ENCODE measurements around the gene TMEM116.
"Not testable (repeated sequence)": the region's sequence is repeated elsewhere in the genome, so short reads cannot be mapped to it uniquely, and the experiment has no call there.

Gene TMEM116

GRCh38 chr12:111975161-111975931, 37.6 kb downstream of the TMEM116 start:
- no peak for DNase-seq

DNA sequence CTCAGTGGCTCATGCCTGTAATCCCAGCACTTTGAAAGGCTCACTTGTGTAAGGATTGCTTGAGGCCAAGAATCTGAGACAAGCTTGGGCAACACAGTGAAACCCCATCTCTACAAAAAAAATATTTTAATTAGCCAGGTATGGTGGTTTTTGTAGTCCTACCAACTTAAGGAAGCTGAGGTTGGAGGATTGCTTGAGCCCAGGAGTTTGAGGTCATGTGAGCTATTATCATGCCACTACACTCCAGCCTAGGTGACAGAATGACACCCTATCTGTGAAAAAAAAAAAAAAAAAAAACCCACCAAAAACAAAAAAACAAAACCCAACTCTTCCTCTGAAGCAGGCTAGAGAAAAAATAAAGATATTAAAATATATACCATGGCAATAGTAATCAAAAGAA, 41.2 kb downstream of the TMEM116 start:
- DNase-seq = no peak

- DNase-seq = no peak
Observed at GRCh38 chr12:111964935-111965334, 48.0 kb downstream of the TMEM116 start.

- not testable (repeated sequence) for DNase-seq
Observed at GRCh38 chr12:111959518-111959917, 53.4 kb downstream of the TMEM116 start.

GRCh38 chr12:111957224-111957623, 55.7 kb downstream of the TMEM116 start:
- not testable (repeated sequence) for DNase-seq

DNA sequence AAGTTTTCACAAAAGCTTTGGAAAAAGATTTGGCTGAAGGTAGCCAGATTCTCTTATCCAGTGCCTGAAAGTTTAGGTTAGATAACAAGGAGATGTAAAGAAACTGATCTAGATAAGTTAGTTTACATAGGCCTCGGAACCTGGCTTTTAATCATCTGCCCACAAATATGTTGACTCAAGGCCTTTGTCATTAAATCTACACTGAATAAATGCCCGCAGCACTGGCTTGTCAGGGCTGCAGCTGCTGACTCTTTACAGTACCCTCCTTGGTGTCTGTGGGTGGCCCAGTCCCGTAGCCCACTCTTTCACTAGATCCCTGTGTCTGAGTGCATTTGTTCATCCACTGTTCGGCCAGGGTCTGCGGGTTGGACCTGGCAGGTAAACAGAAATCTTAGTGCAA, 58.0 kb downstream of the TMEM116 start:
- DNase-seq = no peak

- no peak for DNase-seq
Observed at GRCh38 chr12:111953455-111953854, 59.5 kb downstream of the TMEM116 start.

DNA sequence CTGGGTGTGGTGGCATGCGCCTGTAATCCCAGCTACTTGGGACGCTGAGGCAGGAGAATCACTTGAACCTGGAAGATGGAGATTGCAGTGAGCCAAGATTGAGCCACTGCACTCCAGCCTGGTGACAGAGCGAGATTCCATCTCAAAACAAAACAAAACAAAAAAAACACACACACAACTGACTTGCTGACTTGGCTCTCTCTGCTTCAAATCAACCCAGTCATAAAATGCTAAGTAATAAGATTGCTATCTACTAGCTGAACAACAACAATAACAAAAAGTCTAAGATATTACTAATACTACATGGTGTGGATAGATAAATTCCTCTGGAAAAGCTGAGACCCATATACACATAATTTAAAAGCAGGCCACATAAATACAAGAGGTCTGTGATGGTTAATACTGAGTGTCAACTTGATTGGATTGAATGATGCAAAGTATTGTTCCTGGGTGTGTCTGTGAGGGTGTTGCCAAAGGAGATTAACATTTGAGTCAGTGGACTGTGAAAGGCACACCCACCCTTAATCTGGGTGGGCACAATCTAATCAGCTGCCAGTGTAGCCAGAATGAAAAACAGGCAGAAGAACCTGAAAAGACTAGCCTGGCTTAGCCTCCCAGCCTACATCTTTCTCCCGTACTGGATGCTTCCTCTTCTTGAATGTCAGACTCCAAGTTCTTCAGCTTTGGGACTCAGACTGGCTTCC, 60.7 kb downstream of the TMEM116 start:
- not testable (repeated sequence) for DNase-seq

GRCh38 chr12:111950961-111951676, 61.8 kb downstream of the TMEM116 start:
- not testable (repeated sequence) for DNase-seq

DNA sequence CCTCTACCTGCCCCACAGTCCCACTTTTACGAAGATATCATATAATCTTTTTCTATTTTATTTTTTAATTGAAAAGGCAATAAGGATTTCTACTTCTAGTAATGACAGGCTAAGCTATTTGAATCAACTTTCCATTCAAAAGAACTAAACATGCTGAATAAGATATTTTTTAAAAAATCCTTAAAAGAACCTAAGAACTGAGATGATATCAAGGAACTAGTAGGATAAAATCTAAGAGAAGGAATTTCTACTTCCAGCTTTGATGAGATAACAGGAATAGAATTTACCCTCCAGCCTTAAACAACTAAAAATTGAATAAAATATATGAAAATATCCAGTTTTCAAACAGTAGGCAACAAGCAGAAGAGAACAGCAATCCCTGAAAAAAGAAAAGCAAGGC, 69.0 kb downstream of the TMEM116 start:
- no peak for DNase-seq

- no peak for DNase-seq
Observed at GRCh38 chr12:111942557-111942956, 70.4 kb downstream of the TMEM116 start.

DNA sequence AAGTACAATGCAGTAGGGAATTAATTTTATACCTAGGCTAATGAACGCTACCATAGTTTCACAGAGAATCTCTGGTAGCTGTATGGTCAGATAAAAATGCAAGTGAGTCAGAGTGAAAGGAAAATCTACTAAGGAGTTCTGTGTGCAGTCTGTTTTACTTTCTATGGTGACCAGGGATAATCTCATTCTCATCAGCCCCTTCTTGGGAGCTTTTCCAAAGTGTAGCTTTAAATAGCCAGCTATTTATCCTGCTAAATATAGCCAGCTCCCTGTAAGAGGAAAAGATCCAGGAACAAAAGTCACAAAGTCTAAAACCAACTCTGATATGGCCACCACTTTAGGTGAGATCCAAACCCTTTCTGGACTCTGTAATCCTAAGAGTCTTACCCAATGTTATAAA, 75.5 kb downstream of the TMEM116 start:
- no peak for DNase-seq

DNA sequence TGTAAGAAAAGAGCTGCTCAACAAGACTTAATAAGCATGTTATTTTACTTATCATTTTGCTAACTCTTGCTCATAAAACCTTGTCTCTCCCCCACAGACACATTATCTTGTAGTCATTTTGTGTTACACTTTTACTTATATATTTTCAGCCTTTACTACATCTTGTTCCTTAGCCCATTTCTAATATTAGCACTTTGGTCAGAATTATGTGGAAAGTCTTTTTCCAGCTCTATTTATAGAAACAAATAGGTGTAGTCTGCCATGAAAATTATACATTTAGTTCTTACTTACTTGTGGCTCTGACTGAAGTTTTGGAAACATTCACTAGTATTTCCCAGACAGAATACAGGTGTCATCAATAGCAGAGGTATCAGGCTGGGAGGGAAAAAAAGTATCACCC, 76.1 kb downstream of the TMEM116 start:
- DNase-seq = no peak

DNA sequence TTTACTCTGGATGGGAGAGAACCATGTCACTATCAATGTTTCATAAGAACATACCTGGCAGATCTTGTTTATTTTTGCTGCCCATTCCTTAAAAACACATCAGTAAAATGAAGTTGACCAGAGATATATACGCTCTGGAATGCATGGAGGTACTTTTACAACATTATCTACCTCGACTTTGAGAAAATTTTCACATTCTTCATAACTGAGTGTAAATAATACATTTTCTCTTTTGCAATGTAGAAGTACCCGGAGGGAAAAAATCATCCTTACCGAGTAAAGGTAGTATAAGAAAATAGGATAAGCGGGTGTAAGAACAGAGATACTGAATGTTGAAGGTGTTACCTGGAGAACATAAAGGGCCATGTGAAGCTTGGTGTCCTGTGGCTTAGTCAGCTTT, 80.7 kb downstream of the TMEM116 start:
- DNase-seq = no peak

DNA sequence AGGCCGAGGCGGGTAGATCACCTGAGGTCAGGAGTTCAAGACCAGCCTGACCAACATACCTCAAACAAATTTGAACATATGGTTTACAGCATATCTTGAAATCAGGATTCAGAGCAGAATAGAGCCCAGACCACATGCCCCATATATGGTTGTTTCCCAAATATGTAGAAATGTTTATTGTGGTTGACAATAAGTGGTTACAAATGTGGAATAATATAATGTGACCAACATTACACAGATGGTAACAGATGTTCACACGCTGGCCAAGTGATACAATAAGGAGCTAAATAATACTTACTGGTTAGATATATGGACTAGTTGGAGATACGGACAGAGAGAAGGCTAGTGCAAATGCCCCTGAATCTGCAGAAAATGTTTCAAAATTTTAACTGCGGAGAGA, 85.6 kb downstream of the TMEM116 start:
- DNase-seq = no peak

- DNase-seq = no peak
Observed at GRCh38 chr12:111926631-111927030, 86.3 kb downstream of the TMEM116 start.

GRCh38 chr12:111925171-111925570, 87.8 kb downstream of the TMEM116 start:
- no peak for DNase-seq

GRCh38 chr12:111907740-111908139, 105.2 kb downstream of the TMEM116 start:
- DNase-seq = no peak

DNA sequence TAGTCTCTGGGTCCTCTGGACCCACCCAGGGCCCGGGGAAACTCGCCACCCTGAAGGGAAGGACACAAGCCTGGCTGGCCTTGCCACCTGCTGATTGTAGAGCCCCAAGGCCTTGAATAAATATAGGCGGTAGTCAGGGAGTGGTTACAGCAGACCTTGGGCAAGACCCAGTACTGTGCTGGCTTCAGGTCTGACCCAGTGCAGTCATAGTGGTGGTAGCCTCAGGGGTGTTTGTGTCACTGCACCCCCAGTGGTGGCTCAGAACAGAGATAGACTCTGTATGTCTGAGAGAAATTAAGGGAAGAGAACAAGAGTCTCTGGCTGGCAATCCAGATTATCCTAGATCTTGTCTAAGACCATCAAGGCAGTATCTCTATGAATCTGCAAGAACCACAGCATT, 107.5 kb downstream of the TMEM116 start:
- no peak for DNase-seq

DNA sequence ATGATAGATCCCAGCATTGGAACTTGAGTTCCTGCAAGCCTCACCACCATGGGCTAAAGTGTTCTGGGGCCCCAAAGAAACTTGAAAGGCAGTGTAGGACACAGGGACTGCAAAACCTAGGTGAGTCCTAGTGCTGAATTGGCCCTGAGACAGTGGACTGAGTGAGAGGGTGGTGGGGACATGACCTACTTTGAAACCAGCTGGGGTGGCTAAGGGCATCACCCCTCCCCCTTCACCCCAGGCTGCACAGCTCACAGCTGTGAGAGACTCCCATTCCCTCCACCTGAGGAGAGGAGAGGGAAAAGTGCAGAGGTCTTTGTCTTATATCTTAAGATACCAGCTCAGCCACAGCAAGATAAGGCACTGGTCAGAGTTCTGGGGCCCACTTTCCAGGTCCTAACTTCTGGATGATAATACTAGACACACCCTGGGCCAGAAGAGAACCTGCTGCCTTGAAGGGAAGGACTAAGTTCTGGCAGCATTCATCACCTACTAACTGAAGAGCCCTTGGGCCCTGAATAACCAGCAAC, 108.5 kb downstream of the TMEM116 start:
- DNase-seq = no peak

DNA sequence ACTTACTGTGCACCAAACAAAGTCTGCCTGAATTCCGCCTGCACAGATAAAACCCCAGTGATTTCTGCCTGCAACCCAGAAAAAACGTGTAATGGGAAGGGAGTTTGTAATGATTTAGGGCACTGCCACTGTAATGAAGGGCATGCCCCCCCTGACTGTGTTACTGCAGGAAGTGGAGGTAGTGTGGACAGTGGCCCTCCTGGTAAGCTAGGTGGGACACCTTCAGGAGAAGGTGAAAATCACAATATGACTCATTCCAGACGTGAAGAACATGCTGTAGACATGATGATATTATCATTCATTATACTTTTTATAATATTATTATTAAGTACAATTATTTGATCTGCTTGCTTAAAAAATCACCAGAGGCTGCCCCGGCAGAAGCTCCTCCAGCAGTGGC, 111.8 kb downstream of the TMEM116 start:
- DNase-seq = no peak

DNA sequence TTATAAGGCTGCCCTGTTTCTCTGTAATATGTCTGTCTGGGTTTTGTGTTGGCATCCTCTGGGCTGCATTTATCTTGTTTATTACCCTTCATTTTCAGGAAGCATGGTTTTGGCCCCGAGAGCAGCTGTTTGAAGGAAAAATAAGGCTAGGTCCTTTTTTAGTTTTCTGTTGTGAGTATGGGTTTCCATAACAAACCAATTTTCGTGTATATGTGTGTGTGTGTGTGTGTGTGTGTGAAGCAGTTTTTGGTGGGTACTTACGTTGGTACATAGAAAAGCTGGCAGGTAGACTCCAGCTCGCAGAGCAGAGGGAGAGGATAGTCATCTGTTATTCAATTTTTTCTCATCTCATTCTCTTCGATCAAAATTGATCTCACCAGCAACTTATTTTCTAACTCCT, 118.4 kb downstream of the TMEM116 start:
- DNase-seq = no peak

DNA sequence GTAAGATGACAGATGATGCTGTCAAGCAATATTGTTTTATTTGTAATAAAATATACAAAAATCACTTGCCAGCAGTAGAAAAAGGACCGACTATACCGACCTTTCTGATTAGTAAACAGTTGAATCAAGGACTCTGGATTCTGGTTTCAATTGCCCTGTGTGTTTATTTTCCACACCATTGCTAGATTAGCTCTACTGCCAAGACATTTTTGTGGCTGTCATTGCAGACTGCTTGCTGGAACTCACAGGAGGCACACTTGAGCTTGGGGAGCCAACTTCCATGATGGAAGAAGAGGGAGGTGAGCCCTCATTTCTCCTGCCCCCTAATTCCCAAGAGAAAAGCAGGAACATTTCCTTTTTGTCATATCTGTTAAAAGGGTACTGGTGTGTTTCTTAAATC, 119.7 kb downstream of the TMEM116 start:
- DNase-seq = no peak

All from stimulated activated CD4-positive, alpha-beta T cell treated with anti-CD3 and anti-CD28 coated beads, Interleukin-4, amount 100 ng/mL, for 24 hours (primary cell).